ENCODE measurements around the gene EMC6.

The EMC6 gene

DNA sequence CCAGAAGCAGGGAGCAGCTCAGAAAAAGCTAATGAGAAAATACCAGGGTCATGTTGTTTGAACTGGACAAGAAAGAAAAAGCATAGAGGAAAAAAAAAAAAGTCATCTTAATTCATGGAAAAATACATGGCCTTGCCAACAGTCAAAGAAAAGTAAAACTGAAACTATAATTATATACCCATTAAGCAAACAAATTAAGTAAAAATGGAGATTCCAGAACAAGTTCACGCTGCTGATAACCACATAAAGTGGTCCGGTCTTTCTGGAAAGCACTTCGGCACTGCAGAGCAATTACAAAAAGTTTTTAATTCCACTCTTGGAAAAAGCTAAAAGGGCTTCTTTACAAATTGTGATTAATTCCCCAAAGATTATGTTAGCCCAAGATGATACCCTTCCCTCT is 39.8 kb downstream of the EMC6 start:
- DNase-seq (ENCODE audit: low read depth in 2 of 2), result no peak

DNA sequence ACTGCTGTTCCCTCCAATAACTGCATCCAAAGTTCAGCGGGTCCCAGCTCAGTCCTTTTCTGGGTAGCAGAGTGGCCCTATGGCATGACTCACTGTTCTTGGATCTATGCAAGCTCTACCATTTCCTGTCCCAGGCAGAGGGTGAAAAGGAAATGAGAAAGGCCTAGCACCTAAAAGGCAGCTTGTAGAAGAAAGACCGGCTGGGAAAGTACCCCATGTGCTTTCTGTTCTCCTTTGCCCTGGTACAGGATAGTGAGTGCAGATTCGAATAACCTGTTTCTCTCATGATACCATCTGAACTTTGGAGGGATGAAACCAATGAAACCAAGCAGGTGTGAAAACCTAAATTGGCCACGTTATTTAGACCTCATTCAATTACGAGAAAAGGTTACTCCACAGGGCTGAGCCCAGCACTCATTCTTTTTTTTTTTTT is 42.4 kb downstream of the EMC6 start:
- no peak for DNase-seq (ENCODE audit: low read depth in 2 of 2)

DNA sequence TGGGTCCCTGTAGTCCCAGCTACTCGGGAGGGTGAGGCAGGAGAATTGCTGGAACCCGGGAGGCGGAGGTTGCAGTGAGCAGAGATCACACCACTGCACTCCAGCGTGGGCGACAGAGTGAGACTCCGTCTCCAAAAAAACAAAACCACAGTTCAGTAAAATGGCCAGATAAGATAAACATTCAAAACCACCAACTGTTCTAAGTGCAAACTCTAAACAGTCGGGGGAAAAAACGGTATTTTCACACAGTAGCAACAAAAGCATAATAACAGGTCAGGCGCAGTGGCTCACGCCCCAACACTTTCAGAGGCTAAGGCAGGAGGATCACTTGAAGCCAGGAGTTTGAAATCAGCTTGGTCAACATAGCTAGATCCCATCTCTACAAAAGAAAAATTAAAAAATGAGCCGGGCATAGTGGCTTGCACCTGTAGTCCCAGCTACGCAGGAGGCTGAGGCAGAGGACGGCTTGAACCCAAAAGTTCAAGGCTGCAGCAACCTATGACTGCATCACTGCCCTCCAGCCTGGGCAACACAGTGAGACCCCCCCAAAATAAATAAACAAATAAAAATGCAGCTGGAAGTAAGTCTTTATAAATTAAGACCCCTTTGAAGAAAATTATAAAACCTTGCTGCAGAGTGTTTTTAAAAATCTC is 44.3 kb downstream of the EMC6 start:
- no peak for DNase-seq (ENCODE audit: low read depth in 2 of 2)

DNA sequence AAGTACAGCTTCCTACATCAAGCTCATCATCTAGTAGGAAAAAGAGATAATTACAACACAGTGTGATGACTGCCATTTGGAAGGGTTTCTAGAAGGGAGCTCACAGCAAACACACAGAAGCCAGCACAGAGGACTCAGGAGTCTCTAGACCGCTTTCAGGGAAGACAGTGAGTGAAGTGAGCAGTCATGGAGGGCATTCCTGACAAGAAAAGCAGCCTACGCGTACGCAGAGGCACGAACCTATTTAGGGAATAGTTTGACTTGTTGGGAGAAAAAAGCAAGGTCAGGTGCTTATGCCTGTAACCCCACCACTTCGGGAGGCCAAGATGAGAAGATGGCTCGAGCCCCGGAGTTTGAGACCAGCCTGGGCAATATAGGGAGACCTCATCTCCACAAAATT is 46.7 kb downstream of the EMC6 start:
- no peak for DNase-seq (ENCODE audit: low read depth in 2 of 2)

DNA sequence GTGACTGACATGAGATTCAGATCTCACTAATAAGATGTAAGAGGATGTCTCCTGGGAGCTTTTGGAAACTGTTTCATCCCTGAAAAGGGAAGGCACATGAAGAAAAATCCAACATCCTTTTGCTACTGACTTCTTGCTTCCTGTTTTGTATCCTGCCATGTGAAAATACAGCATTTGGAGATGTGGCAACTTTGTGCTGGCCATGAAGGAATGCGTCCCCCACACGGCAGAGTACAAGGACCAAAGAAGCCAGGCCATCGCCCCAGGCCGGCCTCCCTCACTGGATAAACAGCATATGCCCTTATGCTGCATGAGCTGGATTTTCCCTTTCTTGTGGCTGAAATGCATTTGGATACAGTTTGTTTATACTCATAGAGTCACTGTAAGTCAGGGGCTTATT is 49.6 kb downstream of the EMC6 start:
- DNase-seq (ENCODE audit: low read depth in 2 of 2), result no peak

DNA sequence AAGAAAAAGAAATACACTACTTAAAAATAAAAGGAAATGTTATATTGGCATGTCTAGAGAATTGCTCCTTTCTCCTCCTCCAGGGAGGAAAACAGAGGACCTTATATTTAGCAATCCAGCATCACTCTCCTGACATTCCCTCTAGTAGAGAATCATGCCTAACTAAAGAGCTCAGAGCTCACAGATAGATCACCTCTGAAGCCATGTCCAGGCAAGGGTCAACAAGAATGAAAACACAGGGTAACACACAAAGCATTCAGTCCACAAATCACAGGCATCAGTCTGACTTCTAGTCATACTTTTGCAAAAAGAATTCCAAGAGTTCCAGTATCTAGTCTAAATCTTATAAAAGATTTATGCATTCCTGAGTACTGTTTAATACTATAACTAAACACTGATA is 50.7 kb downstream of the EMC6 start:
- no peak for DNase-seq (ENCODE audit: low read depth in 2 of 2)

Measured in fibroblast of skin of left biceps (primary cell).